DMS53 treated with DMSO at 0.1 percent for 48 hours (cell line): ENCODE results near the gene MYADML2.

Experiments
- DNase-seq: peaks from one replicate; lab custom pipeline; 2025; ENCODE audit not compliant: unreplicated experiment; lab: John Stamatoyannopoulos, UW

MYADML2 gene

DNA sequence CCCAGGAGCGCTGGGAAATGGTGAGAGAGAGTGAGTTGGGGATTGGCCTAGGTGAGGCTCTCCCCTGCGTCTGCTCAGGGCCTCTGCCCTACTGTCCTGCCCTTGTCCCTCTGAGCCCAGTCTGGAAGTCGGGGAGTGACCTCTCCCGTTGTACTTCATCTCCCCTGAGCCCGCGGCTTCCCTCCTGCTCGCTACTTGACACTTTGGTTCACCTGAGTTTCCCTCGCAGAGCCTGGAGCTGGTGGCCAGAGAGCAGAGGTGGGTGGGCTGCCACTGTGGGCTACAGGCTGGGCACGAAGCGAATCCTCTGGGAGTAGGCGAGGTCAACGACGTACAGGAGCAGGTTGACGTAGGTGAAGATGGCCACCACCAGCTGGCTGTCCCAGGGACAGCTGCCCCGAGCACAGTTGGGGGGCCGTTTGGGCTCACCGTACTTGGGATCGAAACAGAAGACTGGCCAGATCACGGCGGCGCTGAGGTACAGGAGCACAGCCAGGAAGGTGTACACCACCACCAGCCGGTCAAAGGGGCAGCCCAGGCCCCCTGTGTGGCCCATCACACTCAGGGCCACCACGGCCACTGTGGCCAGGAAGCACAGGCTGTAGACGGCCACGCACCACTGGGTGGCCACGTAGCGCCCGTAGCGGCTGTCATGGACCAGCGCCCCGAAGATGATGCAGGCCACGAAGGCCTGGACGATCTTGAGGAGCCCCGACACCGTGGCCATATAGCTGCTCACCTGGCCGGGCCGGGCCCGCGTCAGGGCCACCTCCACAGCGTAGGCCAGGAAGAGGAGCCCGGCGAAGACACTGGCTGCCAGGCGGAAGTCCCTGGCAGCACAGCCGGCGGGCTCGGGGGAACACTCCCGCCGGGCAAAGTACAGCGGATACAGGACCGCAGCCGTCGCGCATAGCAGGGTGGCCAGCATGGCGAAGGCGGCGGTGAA is 6.2 kb downstream of the MYADML2 start:
- DNase-seq, result no peak

- no peak for DNase-seq
These were observed 7.1 kb downstream of the MYADML2 start for GRCh38 chr17:81939881-81940385.

GRCh38 chr17:81939218-81939617 is 7.8 kb downstream of the MYADML2 start:
- no peak for DNase-seq

GRCh38 chr17:81935709-81936084 is 11.3 kb downstream of the MYADML2 start:
- DNase-seq, result no peak

GRCh38 chr17:81934850-81935708 is 12.0 kb downstream of the MYADML2 start:
- DNase-seq, result no peak

DNA sequence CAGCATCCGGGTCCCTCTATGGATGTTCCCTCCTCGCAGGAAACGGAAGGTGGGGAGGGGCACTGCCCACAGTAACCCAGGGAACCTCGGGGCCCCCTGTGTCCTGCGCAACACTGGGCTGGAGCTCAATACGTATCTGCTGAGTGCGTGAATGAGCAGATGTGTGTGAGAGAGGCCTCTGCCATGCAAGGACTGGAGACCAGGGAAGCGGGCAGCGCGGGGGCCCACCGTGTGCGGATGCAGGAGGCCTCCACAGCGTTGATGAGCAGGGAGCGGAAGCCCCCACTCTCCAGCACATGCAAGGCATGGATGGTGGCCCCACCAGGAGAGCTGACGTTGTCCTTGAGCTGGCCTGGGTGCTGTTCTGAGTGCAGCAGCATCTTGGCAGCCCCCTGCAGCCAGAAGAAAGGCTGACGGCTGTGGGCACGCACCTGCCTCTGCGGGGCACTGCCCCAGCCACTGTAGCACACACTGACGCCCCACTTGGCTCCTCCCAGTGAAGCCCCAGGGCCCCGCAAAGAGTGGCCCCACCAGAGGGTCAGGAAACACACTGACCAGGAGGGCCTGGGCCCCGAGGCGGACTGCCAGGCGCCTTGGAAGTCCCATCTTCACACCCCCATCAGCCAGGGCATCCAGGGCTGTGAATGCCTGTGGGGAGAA is 12.8 kb downstream of the MYADML2 start:
- no peak for DNase-seq

- DNase-seq, result no peak
These were observed 13.8 kb downstream of the MYADML2 start for GRCh38 chr17:81933178-81933699.

DNA sequence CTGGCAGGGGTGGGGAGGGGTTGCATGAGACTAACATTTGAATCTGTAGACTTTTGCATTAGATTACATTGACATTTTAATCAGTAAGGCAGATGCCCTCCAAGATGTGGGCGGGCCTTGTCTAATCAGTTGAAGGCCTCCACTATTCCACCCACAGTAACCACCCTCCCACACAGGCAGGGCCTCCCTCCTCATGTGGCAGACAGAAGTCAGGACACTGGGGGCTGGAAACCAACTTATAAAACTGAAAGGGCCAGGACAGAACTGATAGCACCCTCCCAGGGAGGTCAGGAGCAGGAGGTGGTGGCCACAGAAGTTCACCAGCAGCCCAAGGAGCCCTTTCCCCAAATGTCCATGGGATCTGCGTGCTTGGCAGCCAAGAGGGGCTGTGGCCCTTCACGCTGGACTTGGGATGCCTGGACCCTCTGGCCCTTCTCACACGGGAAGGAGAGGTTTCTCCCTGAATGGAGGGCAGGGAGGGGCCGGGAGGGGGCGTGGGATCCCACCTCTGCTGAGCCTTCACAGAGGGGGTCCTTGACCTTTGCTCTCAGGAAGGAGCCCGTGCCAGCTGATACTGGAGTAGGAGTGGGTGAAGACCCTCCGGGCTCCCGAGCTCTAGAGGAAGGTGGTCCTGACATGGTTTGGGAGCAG is 14.6 kb downstream of the MYADML2 start:
- DNase-seq, result no peak

DNA sequence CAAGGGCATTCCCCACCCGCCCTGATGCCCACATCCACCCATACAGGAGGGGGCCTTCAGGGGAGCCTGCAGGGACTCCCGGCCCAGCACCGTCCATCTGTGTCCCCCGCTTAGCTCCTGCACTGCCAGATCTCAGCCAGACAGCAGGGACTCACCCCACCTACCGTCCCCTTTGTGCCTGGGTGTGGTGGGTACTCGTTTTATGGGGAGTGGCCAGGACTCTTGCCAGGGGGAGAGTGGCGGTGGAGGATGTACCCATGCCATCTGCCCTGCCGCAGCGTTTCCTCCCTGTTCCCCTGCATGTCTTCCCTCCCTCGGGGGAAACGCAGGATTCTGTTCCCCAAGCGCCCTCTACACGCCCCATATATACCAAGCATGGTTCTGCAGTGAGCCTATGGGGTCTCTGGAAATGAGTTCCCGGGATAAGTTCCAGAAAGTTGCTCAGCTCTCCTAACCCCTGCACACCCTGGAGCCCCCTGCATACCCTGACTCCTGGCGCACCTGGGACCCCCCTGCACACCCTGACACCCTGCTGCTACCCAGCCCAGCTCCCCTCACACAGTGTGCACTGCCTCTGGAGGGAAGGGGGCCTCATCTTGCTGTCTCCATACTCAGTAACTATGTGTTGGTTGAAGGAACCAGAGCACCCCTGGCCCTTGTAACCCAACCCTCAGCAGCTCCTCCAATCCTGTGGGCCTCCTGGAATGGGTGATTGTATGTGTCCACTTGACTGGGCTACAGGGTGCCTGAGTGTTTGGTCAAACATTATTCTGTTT is 15.3 kb downstream of the MYADML2 start:
- DNase-seq, result no peak

GRCh38 chr17:81931189-81931556 is 15.9 kb downstream of the MYADML2 start:
- no peak for DNase-seq

DNA sequence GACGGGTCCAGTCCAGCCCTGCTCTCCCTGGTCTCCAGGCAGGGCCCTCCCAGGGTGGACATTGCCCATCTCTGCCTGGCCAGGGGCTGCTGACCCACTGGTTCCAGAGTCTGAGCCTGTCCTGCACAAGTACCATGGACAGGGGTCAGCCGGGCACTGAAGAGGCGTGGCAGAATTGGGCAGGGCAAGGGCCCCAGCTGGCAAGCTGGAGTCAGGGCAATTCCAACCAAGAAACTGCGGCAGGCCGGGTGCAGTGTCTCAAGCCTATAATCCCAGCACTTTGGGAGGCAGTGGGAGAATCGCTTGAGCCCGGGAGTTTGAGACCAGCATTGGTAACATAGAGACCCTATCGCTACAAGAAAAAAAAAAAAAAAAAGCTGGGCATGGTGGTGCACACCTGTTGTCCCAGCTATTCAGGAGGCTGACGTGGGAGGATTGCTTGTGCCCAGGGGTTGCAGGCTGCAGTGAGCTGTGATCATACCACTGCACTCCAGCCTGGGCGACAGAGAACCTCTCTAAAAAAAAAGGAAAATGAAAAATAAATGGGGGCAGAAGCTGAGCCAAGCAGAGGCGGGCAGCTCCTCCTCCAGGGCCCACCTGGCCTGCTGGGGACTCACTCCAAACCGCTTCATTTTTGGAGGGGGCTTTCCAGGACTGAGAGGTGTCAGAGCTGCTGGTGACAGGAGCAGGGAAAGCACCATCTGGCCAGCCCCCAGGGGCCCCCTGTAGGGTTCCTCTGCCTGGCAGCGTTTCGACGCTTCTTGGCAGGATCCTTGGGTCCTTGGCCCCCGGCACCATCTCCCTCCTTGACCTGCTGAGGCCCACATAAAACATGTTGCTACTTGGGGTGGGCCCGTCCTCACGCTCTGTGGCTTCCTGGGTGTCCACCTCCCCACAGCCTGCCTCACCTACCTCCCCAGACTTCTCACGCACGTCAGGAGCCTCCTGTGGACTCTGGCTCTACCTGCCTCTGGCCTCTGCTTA is 16.6 kb downstream of the MYADML2 start:
- DNase-seq, result no peak

DNA sequence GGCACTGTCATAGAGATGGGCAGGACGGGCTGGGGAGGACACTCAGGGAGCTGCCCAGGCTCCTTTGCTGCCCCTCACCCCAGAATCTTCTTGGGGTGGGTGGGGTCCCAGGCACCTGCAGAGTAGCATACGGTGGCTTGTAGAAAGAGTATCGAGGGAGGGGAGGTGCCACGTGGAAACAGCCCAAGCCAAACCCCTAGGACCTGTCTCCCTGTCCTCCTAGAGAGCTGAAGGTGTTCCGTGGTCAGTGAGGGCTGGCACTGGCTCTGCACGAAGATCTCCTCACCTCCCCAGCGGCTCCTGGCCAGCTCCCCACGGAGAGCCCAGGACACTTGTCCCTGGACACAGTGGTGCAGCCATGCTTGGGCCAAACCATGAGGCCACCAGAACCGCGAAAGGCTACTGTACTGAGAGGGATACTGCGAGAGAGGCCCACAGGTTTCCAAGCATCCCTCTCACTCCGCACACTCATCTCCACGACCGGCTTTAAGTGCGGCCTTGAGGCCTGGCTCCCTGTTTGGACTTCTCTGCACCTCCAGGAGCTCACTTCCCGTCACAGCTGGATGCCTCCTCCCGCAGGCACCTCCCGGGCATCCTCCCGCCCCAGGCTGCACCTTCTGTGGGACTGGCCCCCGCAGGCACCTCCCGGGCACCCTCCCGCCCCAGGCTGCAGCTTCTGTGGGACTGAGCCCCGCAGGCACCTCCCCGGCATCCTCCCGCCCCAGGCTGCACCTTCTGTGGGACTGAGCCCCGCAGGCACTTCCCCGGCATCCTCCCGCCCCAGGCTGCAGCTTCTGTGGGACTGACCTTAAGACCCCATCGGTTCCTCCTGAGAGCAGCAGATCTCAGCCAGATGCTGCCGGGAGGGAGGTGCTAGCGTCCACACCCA is 17.5 kb downstream of the MYADML2 start:
- no peak for DNase-seq

- DNase-seq, result no peak
These were observed 18.3 kb downstream of the MYADML2 start for GRCh38 chr17:81928544-81929252.

DNA sequence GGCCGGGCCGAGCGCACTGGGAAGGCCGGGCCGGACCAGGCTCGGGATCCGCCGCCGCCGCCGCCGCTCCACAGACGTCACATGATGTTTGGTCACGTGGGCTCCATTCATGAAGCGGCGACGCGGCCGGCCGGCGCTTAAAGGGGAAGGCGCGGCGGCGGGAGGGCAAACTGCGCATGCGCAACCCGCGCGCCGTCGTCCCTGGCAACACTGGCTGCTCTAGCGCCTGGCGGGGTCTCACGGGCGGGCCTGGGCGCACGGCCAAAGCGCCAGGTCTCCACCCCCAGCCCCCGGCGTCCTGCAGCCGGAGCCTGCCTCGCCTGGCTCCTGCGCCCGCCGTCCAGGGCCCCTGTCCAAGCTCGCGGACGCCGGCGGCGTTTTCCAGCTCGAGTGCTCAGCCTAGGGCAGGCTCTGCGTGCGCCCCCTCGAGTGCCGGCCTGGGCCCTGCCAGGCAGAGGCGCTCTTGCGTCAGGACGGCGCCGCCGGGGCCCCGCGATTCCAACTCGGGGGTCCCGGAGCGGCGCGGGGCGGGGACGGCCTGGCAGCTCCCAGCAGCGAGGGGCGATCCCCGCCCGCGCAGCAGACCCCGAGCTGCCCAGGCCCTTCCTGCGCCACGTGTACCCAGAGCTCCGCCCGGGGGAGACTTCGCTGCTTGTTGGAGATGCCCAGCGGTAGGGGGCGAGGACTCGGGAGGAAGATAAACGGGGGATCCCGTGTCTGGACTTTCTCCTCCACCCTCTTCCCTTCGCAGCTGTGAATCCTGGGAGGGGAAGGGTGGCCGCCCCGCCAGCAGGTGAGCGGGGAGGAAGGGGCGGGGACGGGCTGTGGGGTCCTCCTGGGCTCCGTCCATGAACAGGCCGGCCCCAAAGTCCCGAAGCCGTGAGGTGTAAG is 19.1 kb downstream of the MYADML2 start, which contains the start of gene MAFG:
Gene MAFG, minus strand, starts transcription at position 83 of the 891 bp plus-strand sequence. CDS start 4,550 bp downstream, outside the sequence.
- DNase-seq, result peak; percentile 87

GRCh38 chr17:81927152-81927652 is 19.8 kb downstream of the MYADML2 start:
- DNase-seq, result no peak
